ENCODE measurements around the gene PALM3.

Gene PALM3

DNA sequence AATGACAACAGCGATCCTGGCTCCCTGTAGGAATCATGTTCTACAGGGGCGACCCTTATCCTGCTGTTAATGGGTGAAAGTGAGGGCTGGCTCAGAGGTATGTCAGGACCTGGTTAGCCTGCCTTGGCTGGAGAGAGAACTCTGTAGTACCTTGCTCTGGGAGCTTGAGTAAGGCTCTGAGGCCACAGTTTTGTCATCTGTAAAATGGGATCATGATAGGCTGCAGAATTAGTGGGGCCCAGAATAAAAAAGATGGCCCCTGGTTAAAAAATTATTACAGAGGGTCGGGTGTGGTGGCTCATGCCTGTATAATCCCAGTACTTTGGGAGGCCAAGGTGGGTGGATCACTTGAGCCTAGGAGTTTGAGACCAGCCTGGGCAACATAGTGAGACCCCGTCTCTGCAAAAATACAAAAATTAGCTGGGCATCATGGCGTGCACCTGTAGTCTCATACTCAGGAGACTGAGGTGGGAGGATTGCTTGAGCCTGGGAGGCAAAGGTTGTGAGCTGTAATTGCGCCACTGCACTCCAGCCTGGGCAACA lies 39.2 kb upstream of the PALM3 start:
- DNase-seq (ENCODE audit: low spot score) (no peak), ATAC-seq (ENCODE audit: low read depth) (no peak)
- no peaks in the 10 kb centered on the region for H3K27me3 ChIP-seq (ENCODE audit: insufficient read depth, poor library complexity, severe bottlenecking)
- no peak overlapping the region for H3K4me3 ChIP-seq (ENCODE audit: severe bottlenecking)
- no peaks in the 10 kb centered on the region for H3K4me1 ChIP-seq (ENCODE audit: insufficient read depth, poor library complexity, severe bottlenecking)
- TF ChIP-seq, protein P1, sequence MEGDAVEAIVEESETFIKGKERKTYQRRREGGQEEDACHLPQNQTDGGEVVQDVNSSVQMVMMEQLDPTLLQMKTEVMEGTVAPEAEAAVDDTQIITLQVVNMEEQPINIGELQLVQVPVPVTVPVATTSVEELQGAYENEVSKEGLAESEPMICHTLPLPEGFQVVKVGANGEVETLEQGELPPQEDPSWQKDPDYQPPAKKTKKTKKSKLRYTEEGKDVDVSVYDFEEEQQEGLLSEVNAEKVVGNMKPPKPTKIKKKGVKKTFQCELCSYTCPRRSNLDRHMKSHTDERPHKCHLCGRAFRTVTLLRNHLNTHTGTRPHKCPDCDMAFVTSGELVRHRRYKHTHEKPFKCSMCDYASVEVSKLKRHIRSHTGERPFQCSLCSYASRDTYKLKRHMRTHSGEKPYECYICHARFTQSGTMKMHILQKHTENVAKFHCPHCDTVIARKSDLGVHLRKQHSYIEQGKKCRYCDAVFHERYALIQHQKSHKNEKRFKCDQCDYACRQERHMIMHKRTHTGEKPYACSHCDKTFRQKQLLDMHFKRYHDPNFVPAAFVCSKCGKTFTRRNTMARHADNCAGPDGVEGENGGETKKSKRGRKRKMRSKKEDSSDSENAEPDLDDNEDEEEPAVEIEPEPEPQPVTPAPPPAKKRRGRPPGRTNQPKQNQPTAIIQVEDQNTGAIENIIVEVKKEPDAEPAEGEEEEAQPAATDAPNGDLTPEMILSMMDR (IDR thresholded peaks at IDR 0.05; ENCODE audit: poor library complexity, severe bottlenecking), result no peak
- no peak overlapping the region for H3K27ac ChIP-seq (ENCODE audit: poor library complexity, severe bottlenecking)
- peaks cover 30% of the 10 kb centered on the region for H3K36me3 ChIP-seq (ENCODE audit: low read depth)
- no peaks in the 10 kb centered on the region for H3K9me3 ChIP-seq (ENCODE audit: severe bottlenecking)

DNA sequence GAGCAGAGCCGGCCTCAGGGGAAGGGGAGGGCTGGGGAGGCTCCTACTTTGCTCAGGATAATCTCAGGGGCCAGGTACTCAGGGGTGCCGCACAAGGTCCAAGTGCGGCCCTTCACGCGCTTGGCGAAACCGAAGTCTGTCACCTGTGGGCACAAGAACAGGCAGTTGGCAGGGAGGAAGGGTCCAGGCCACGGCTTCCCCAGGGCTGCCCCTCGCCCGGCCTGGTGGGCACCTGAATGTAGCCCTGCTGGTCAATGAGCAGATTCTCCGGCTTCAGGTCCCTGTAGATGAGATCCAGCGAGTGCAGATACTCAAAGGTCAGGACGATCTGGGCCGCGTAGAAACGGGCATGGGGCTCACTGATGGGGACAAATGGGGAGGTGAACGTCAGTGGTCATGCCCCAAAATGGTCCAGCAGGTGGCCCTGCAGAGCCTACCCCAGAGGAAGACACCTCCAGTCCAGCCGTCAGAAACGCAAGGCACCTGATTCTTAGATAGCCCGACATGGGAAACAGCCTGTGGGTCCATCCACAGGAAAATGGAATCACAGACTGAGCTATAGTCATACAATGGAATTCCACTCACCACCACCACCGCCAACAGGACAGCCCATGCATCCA lies 35.8 kb upstream of the PALM3 start:
- Histone ChIP-seq H3K4me3 (ENCODE audit: severe bottlenecking) (no peak overlapping the region), H3K36me3 (ENCODE audit: low read depth) (peaks cover 24% of the 10 kb centered on the region), H3K27ac (ENCODE audit: poor library complexity, severe bottlenecking) (no peak overlapping the region), H3K9me3 (ENCODE audit: severe bottlenecking) (no peaks in the 10 kb centered on the region), H3K27me3 (ENCODE audit: insufficient read depth, poor library complexity, severe bottlenecking) (no peaks in the 10 kb centered on the region), H3K4me1 (ENCODE audit: insufficient read depth, poor library complexity, severe bottlenecking) (no peaks in the 10 kb centered on the region)
- TF ChIP-seq, protein P1 (IDR thresholded peaks at IDR 0.05; ENCODE audit: poor library complexity, severe bottlenecking), result no peak
- DNase-seq (ENCODE audit: low spot score) (no peak), ATAC-seq (ENCODE audit: low read depth) (no peak)

DNA sequence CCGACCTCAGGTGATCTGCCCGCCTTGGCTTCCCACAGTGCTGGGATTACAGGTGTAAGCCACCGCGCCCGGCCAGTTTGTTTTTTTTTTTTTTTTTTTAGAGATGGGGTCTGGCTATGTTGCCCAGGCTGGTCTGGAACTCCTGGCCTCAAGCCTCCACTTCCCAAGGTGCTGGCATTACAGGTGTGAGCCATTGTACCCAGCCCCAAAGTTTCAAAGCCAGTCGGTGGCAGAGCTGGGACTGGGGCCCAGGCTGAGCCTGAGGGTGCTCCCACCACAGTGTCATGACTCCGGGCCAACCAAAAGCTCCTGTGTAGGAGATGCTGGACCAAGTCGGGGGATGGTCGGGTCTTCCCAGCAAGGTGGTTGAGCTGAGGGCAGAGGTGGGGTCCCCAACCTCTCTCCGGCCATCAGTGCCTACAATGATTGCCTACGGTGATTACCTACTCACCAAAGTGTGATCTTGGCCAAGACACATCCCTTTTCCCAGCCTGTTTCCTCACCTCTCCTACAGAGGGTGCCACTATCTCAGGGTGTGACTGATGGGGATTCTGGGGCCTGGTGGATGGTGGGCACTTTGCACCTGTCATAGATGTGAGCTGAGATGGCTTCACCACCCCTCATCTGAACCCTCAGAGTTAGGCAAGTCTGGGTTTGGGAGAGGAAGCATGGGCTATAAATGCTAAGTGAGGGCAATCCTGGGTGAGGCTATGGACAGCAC lies 34.6 kb upstream of the PALM3 start:
- Histone ChIP-seq H3K4me3 (ENCODE audit: severe bottlenecking) (no peak overlapping the region), H3K27ac (ENCODE audit: poor library complexity, severe bottlenecking) (no peak overlapping the region), H3K36me3 (ENCODE audit: low read depth) (peaks cover 17% of the 10 kb centered on the region), H3K9me3 (ENCODE audit: severe bottlenecking) (no peaks in the 10 kb centered on the region), H3K27me3 (ENCODE audit: insufficient read depth, poor library complexity, severe bottlenecking) (no peaks in the 10 kb centered on the region), H3K4me1 (ENCODE audit: insufficient read depth, poor library complexity, severe bottlenecking) (no peaks in the 10 kb centered on the region)
- ATAC-seq (ENCODE audit: low read depth) (no peak; the same call in 2 of the 3 replicates), DNase-seq (ENCODE audit: low spot score) (no peak)
- TF ChIP-seq, protein P1 (IDR thresholded peaks at IDR 0.05; ENCODE audit: poor library complexity, severe bottlenecking), result peak; percentile 15

- Histone ChIP-seq H3K4me3 (ENCODE audit: severe bottlenecking) (no peak overlapping the region), H3K36me3 (ENCODE audit: low read depth) (peaks cover 6% of the 10 kb centered on the region; the same call in 1 of the 2 replicates), H3K27ac (ENCODE audit: poor library complexity, severe bottlenecking) (no peak overlapping the region), H3K27me3 (ENCODE audit: insufficient read depth, poor library complexity, severe bottlenecking) (no peaks in the 10 kb centered on the region), H3K9me3 (ENCODE audit: severe bottlenecking) (no peaks in the 10 kb centered on the region), H3K4me1 (ENCODE audit: insufficient read depth, poor library complexity, severe bottlenecking) (no peaks in the 10 kb centered on the region)
- ATAC-seq (ENCODE audit: low read depth) (no peak), DNase-seq (ENCODE audit: low spot score) (no peak)
- TF ChIP-seq, protein P1 (IDR thresholded peaks at IDR 0.05; ENCODE audit: poor library complexity, severe bottlenecking), result no peak
Observed at GRCh38 chr19:14094854-14095253, 33.0 kb upstream of the PALM3 start.
